Stomach (tissue), 9 donors: ENCODE results near the gene SMPD3. TPM values are rescaled to one million over a fixed set of nuclear protein-coding genes. Genes with fewer than 3 reads are reported as not detected.

ENCODE experiments used
- DNase-seq, 2 donors: peaks; one replicate each; pipeline versions ENCODE4 v3.0.0 to v3.0.0-alpha.2; 2013 to 2019
- H3K27ac ChIP-seq, 5 donors: fragments of 200-600 bp in 4 of 5; sonication (generic) in 4 of 5; one replicate each; pipeline ENCODE4 v1.5.1; 2013 to 2019; ENCODE audit warnings: mild to moderate bottlenecking in 1 of 5, moderate library complexity in 1 of 5
- H3K27me3 ChIP-seq, 3 donors: fragments of 200-600 bp; sonication (generic); one replicate each; pipeline ENCODE4 v1.5.1; 2017 to 2019; ENCODE audit warnings: mixed run types in 1 of 3
- H3K36me3 ChIP-seq, 4 donors: fragments of 200-600 bp; sonication (generic); 1 replicate in 3 of 4; 2 replicates in 1 of 4; pipeline ENCODE4 v1.5.1; 2016 to 2019
- H3K4me1 ChIP-seq, 4 donors: fragments of 200-600 bp; sonication (generic); one replicate each; pipeline ENCODE4 v1.5.1; 2016 to 2019
- H3K4me3 ChIP-seq, 4 donors: fragments of 200-600 bp; sonication (generic) in 3 of 4; one replicate each; pipeline ENCODE4 v1.5.1; 2016 to 2019; ENCODE audit warnings: mild to moderate bottlenecking in 1 of 4
- H3K9me3 ChIP-seq, 4 donors: fragments of 200-600 bp; sonication (generic); one replicate each; pipeline ENCODE4 v1.5.1; 2016 to 2019
- EP300 ChIP-seq: sonication (generic); formaldehyde crosslinking; IDR thresholded peaks from one replicate; pipeline ENCODE4 v1.6.1; 2017; ENCODE audit warnings: antibody characterized with exemption
- POLR2A ChIP-seq, 4 donors: fragments of 450-650 bp; IDR thresholded peaks; one replicate each; pipeline ENCODE4 v1.6.1; 2016; ENCODE audit warnings: antibody characterized with exemption in 4 of 4, control low read depth in 2 of 4, mild to moderate bottlenecking in 1 of 4, moderate library complexity in 1 of 4
- POLR2AphosphoS5 ChIP-seq, 3 donors: sonication (generic); formaldehyde crosslinking; IDR thresholded peaks; one replicate each; pipeline ENCODE4 v1.6.1; 2016; ENCODE audit warnings: antibody characterized with exemption in 3 of 3
- WGBS, 5 donors: extraction: QIAGEN DNeasy Blood & Tissue Kit in 3 of 5; methylation state at CpG; one replicate each; pipeline versions ENCODE4 v1.1.5 to v1.1.7; 2013 to 2018; 5-methylcytosine and 5-hydroxymethylcytosine counted together
- intact Hi-C: fragments of 100-400 bp; cut with DNase I; formaldehyde crosslinking; loops from one replicate; pipeline ENCODE4 v1.15.1; 2023; ENCODE audit warnings: low total_unique reads
- polyA plus RNA-seq, 3 donors: library from polyadenylated mRNA; stranded (reverse); fragments of 200-250 nt; gene quantifications; one replicate each; pipeline ENCODE4 v1.2.3, GENCODE V29; 2013
- total RNA-seq, 5 donors: library from RNA; depleted of rRNA; stranded (reverse); fragments of >200 nt; gene quantifications; one replicate each; pipeline versions ENCODE4 v1.1.0 to v1.2.3, GENCODE V29; 2014 to 2016
- TF ChIP-seq, protein P1 (sequence below), 7 experiments: fragments of 450-650 bp in 4 of 7; fragments of 200-600 bp in 3 of 7; sonication (generic) in 3 of 7; IDR thresholded peaks; one replicate each; pipeline ENCODE4 v1.5.1; 2016 to 2019; ENCODE audit warnings: antibody characterized with exemption in 7 of 7, control low read depth in 2 of 7, mild to moderate bottlenecking in 1 of 7
- donor health status: healthy with polysubstance abuse.
- donor health status: Bipolar disorder and iron deficiency.
- donor health status: healthy.

Gene SMPD3
- total and polyA plus RNA-seq, 8 donors, result 1.7 to 110 (median 53.7) TPM

DNA sequence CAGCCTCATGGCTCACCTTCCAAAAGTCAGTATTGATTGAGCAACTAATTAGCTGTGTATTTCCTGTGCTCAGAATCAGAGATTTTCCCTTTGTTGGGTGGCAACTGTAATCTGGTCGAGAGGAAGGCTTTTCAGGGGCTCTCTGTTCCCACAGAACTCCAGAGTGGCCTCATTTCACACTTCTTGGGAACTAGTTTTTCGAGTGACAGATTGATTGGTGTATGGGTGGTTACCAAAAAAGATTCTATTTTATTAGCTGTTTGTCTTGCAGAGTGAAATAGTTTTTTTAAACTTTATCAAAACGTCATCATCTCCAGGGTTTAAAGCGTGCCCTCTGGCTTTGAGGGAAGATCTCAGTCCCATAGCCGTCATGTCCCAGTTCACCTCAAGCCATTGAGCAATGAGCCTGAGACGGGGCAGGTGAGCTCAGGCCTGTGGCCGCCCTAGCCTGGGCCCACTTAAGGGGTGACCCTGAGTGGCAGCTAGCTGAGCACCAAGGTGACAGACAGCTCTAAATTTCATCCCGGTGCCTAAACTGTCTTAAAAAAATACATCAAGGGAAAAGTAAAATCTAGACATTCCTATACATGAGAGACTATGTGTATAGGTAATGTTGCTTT, 53.0 kb downstream of the SMPD3 start:
- peaks cover 0 to 5% (median 0%) of the 10 kb centered on the region in 4 donors for H3K4me1 ChIP-seq
- H3K27me3 ChIP-seq, result peaks cover 0 to 3% (median 0%) of the 10 kb centered on the region in 3 donors
- H3K27ac ChIP-seq, result no peak overlapping the region
- DNase-seq, result no peak
- WGBS, 5 donors, result 84 to 88% (median 87%) methylated on average over 8 of the region's 8 CpGs
- TF ChIP-seq EP300, result no peak
- no peak for TF ChIP-seq POLR2A (IDR thresholded peaks at IDR 0.05)
- TF ChIP-seq, protein P1, sequence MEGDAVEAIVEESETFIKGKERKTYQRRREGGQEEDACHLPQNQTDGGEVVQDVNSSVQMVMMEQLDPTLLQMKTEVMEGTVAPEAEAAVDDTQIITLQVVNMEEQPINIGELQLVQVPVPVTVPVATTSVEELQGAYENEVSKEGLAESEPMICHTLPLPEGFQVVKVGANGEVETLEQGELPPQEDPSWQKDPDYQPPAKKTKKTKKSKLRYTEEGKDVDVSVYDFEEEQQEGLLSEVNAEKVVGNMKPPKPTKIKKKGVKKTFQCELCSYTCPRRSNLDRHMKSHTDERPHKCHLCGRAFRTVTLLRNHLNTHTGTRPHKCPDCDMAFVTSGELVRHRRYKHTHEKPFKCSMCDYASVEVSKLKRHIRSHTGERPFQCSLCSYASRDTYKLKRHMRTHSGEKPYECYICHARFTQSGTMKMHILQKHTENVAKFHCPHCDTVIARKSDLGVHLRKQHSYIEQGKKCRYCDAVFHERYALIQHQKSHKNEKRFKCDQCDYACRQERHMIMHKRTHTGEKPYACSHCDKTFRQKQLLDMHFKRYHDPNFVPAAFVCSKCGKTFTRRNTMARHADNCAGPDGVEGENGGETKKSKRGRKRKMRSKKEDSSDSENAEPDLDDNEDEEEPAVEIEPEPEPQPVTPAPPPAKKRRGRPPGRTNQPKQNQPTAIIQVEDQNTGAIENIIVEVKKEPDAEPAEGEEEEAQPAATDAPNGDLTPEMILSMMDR (IDR thresholded peaks at IDR 0.05), result no peak
- TF ChIP-seq POLR2AphosphoS5 (IDR thresholded peaks at IDR 0.05), result no peak
- H3K36me3 ChIP-seq, result no peaks in the 10 kb centered on the region
- intact Hi-C loops, result no loop called here
- no peak overlapping the region for H3K4me3 ChIP-seq
- H3K9me3 ChIP-seq, result no peaks in the 10 kb centered on the region

DNA sequence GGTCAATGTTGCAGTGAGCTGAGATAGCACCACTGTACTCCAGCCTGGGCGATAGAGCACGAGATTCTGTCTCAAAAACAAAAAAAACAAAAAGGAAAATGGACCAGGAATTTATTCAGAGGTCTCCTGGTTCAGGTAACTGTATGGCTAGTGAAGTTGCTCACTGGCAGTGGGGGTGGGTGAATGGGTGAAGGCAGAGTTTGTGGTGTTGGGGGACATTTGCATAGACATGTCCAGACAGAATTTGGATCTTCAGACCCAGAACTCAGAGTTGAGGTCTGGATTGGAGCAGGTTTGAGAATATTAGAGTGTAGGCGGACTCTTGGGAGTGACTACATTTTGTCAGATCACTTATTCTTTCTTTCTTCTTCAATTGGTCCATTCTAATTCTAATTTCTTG, 55.0 kb downstream of the SMPD3 start:
- TF ChIP-seq, protein P1 (IDR thresholded peaks at IDR 0.05), result no peak
- TF ChIP-seq EP300, result no peak
- no peak for TF ChIP-seq POLR2A (IDR thresholded peaks at IDR 0.05)
- TF ChIP-seq POLR2AphosphoS5 (IDR thresholded peaks at IDR 0.05), result no peak
- WGBS, 5 donors, result 86 to 91% (median 89%) methylated on average over 3 of the region's 3 CpGs
- Histone ChIP-seq H3K36me3 (no peaks in the 10 kb centered on the region), H3K4me3 (no peak overlapping the region), H3K27me3 (peaks cover 0 to 3% (median 0%) of the 10 kb centered on the region in 3 donors), H3K9me3 (no peaks in the 10 kb centered on the region), H3K4me1 (peaks cover 0 to 5% (median under 1%) of the 10 kb centered on the region in 4 donors), H3K27ac (no peak overlapping the region)
- intact Hi-C loops, result no loop called here
- DNase-seq, result no peak

DNA sequence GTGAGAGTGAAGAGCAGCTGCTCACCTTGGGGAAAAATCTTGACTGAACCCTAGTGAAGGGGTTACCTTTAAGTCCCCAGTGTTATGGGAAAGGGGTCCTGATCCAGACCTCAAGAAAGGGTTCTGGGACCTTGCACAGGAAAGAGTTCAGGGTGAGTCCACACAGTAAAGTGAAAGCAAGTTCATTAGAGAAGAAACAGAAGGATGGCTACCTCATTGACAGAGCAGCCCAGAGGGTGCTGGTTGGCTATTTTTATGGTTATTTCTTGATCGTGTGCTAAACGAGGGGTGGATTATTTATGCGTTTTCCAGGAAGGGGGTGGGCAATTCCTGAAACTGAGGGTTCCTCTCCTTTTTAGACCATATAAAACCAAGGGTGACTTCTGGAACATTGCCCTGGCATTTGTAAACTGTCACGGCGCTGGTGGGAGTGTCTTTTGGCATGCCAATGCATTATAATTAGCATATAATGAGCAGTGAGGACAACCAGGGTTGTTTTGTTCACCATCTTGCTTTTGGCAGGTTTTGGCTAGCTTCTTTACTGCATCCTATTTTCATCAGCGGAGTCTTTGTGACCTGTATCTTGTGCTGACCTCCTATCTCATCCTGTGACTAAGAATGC, 58.4 kb downstream of the SMPD3 start:
- no peaks in the 10 kb centered on the region for H3K36me3 ChIP-seq
- peaks cover 0 to 24% (median 14%) of the 10 kb centered on the region in 4 donors for H3K4me1 ChIP-seq
- no peak overlapping the region for H3K4me3 ChIP-seq
- 69 to 91% (median 73%) methylated on average over 6 of the region's 6 CpGs for WGBS, 5 donors
- no peak for DNase-seq
- H3K27me3 ChIP-seq, result no peaks in the 10 kb centered on the region
- H3K27ac ChIP-seq, result no peak overlapping the region
- TF ChIP-seq EP300 (no peak), POLR2AphosphoS5 (IDR thresholded peaks at IDR 0.05) (no peak), POLR2A (IDR thresholded peaks at IDR 0.05) (no peak)
- TF ChIP-seq, protein P1 (IDR thresholded peaks at IDR 0.05), result no peak
- no peaks in the 10 kb centered on the region for H3K9me3 ChIP-seq
- intact Hi-C loops, result no loop called here

DNA sequence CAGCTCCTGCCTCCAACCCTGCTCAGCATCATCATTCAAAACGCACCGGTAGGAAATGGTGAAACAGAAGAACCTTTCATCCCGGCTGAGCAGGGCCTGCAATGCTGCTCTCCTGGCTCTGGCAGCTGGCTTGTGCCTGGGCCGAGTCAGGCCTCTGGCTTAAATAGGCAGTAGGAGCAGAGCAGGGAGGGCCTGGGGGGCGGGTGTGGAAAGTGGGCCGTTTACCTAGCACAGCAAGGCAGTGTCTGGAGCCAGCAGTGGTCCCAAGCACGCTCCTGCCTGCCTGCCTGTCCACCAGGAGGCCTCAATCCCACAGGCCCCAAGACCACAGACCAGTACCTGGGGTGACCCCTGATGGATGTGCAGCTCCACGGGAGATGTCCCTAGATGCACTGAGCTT, 59.3 kb downstream of the SMPD3 start:
- no peaks in the 10 kb centered on the region for H3K9me3 ChIP-seq
- H3K4me3 ChIP-seq, result no peak overlapping the region
- intact Hi-C loops, result no loop called here
- peaks cover 0 to 30% (median 19%) of the 10 kb centered on the region in 4 donors for H3K4me1 ChIP-seq
- TF ChIP-seq EP300 (no peak), POLR2A (IDR thresholded peaks at IDR 0.05) (no peak), POLR2AphosphoS5 (IDR thresholded peaks at IDR 0.05) (no peak)
- TF ChIP-seq, protein P1 (IDR thresholded peaks at IDR 0.05), result no peak
- H3K36me3 ChIP-seq, result no peaks in the 10 kb centered on the region
- WGBS, 5 donors, result 53 to 67% (median 57%) methylated on average over 5 to 8 of the region's 8 CpGs
- H3K27ac ChIP-seq, result no peak overlapping the region
- no peaks in the 10 kb centered on the region for H3K27me3 ChIP-seq
- DNase-seq, result no peak
